G401 (cell line): ENCODE measurements around the gene DACT3. TPM values are rescaled to one million over a fixed set of nuclear protein-coding genes. Genes with fewer than 3 reads are reported as not detected.
A peak's percentile ranks its signal among the peaks of the same experiment; 100 is the strongest.

Experiments used
- DNase-seq: peaks from one replicate; pipeline ENCODE4 v3.0.0-alpha.2; 2015; ENCODE audit warnings: low spot score
- in situ Hi-C: cut with HindIII; loops from 2 replicates; pipeline ENCODE4 v1.10.0; 2016; ENCODE audit warnings: low sequenced_read_pairs, mixed read lengths
- total RNA-seq: library from RNA; depleted of rRNA; stranded (reverse); fragments of >200 nt; shearing (Covaris generic); gene quantifications from 2 replicates; pipeline ENCODE4 v1.2.3, GENCODE V29; 2014

The DACT3 gene
- total RNA-seq, 1 experiment from 2014 or later: 12.0 TPM

DNA sequence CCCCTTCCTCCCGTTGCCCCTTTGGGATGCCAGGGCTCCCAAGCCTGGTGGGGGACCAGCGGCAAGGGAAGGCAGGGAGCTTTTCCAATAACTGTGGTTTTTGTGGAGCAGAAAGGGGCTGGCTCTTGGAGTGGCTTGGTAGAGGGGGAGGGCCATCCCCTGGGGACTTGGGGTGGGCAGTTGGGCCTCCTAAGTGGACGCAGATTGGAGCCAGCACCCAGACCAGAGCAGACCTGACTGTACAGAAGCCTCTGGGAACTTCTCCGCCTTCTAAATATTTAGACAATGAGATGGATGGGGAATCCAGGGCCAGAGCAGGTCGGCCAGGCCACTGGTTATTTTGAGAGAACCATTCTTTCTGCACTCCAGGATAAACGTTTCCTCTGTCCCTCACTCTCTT lies 40.3 kb downstream of the DACT3 start:
- DNase-seq: no peak
- in situ Hi-C loops: no loop called here

- DNase-seq: no peak
- in situ Hi-C loops: no loop called here
These were observed 40.7 kb downstream of the DACT3 start for GRCh38 chr19:46620267-46620666.

DNA sequence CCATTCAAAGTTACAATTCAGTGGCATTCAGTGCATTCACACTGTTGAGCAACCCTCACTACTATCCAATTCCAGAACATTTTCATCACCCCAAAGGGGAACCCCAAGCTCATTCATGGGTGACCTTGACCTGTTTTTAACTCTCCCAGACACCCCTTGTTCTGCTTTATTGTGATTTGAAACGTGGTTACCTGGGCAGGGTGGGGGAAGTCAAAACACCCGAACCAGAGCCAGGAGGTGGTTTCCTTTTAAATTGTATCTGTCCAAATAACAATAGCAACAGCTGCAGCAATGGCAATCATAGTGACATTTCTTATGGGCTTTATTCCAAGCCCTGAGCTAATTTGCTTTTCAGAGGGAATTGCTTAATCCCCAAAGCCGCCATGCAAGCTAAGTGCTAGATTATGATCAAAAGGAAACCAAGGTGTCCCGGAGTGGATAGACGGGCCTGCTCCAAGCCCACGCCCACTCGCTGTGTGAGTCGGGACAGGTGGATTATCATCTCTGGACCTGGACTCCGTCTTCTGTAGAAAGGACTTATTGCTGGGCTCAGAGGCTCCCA lies 42.2 kb downstream of the DACT3 start:
- in situ Hi-C loops: no loop called here
- DNase-seq: no peak

GRCh38 chr19:46617601-46618000 lies 43.4 kb downstream of the DACT3 start:
- in situ Hi-C loops: no loop called here
- DNase-seq: no peak

DNA sequence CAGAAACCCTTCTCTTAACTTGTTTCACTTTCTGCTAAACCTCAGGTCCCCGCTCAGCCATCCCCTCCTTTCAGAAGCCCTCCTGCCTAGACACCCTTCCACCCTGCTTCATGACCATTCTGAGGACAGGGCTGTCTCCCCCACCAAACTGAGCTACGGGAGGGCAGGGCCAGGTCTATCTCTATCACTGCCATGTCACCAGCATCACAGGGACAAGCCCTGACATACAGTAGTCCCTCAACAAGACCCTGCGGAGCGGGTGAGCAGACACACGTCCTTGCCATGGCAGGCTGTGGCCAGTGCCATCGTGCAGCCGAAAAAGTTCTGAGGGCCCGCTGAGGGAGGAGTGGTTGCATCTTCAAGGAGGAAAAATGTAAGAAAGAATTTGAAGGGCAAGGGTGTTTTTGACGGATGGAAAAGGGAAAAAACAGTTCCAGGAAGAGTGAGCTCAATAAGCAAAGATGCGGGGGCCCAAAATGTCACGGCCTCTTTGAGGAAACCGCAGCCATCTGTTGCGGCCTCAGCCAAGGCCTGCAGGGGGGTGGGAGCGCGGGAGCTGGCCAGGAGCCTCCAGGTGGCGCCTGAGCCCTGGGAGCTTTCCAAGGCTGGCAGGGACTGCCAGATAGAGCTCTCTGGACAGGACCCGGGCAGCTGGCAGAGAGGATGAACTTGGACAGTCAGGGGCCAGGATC lies 44.2 kb downstream of the DACT3 start:
- peak; percentile 75 for DNase-seq
- in situ Hi-C loops: no loop called here

GRCh38 chr19:46615966-46616365 lies 45.0 kb downstream of the DACT3 start:
- in situ Hi-C loops: no loop called here
- DNase-seq: no peak

GRCh38 chr19:46614114-46614722 lies 46.8 kb downstream of the DACT3 start:
- in situ Hi-C loops: no loop called here
- peak; percentile 83 for DNase-seq

- no peak for DNase-seq
- in situ Hi-C loops: no loop called here
These were observed 47.5 kb downstream of the DACT3 start for GRCh38 chr19:46613525-46613924.

DNA sequence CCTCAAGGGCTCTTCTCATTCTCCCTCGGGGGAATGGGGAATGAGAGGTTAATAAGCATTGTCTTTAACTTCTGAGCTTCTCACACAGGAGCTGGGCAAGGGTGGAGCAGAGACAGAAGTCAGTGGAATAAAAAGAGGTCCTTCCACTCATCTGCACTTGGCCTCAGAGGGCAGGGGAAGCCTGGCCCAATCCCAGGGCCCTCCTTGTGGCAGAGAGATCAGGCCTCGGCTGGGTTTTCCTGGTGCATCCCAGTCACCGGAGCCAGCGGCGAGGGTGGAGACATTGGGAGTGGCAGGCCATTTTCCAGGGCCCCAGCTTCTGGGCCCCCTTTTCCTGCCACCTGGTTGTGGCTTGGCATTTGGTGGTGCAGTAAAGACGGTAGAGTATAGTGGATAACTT lies 49.2 kb downstream of the DACT3 start:
- in situ Hi-C loops: no loop called here
- no peak for DNase-seq

DNA sequence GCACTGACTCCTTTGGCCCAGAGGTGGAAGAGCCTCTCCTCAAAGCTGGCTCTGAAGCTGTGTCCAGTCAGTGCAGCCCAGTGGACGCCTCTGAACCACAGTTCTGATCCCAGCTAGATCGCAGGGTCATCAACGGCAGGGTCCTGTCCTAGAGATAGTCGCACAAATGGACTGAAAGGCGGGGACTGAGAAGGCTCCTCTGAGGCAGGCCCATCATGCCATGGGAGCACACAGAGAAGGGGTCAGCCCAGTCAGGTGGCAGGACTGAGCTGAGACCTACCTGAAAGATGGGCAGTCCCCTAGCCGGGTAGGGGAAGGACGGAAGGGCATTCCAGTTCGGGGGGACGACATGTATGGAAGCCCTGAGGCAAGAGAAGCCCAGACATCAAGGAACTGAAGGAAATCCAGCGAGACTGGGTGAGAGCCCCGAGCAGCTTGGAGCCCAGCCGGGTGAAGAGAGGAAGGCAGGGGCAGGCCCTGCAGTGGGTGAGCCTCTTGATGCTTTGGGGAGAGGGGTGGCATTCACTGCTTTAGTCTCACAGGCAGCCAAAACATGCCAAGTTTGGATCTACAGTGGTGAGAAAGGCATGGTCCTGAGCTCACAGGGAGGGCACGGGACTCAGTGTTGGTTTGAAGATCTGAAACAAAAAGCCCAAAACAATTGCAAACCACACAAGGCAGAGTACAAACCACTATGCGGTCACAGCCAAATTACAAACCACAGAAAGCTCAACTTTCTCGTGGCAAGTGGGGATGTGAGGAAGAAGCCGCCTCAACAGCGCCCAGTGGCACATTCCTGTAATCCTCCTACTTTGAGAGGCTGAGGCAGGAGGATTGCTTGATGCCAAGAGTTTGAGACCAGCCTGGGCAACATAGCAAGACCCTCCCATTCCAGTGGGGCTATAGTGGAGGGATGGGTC lies 49.9 kb downstream of the DACT3 start:
- in situ Hi-C loops: no loop called here
- DNase-seq: no peak

DNA sequence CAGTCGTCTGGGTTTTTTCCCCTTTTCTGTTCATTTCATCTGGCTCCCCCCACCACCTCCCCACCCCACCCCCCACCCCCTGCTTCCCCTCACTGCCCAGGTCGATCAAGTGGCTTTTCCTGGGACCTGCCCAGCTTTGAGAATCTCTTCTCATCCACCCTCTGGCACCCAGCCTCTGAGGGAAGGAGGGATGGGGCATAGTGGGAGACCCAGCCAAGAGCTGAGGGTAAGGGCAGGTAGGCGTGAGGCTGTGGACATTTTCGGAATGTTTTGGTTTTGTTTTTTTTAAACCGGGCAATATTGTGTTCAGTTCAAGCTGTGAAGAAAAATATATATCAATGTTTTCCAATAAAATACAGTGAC lies 50.6 kb downstream of the DACT3 start:
- in situ Hi-C loops: no loop called here
- no peak for DNase-seq

DNA sequence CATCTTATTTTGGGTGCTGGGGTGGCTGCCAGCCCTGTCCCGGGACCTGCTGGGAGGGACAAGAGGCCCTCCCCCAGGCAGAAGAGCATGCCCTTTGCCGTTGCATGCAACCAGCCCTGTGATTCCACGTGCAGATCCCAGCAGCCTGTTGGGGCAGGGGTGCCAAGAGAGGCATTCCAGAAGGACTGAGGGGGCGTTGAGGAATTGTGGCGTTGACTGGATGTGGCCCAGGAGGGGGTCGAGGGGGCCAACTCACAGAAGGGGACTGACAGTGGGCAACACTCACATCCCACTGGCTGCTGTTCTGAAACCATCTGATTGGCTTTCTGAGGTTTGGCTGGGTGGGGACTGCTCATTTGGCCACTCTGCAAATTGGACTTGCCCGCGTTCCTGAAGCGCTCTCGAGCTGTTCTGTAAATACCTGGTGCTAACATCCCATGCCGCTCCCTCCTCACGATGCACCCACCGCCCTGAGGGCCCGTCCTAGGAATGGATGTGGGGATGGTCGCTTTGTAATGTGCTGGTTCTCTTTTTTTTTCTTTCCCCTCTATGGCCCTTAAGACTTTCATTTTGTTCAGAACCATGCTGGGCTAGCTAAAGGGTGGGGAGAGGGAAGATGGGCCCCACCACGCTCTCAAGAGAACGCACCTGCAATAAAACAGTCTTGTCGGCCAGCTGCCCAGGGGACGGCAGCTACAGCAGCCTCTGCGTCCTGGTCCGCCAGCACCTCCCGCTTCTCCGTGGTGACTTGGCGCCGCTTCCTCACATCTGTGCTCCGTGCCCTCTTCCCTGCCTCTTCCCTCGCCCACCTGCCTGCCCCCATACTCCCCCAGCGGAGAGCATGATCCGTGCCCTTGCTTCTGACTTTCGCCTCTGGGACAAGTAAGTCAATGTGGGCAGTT lies 51.2 kb downstream of the DACT3 start:
- in situ Hi-C loops: no loop called here
- DNase-seq: no peak

- in situ Hi-C loops: no loop called here
- DNase-seq: no peak
These were observed 52.2 kb downstream of the DACT3 start for GRCh38 chr19:46608581-46609345.

DNA sequence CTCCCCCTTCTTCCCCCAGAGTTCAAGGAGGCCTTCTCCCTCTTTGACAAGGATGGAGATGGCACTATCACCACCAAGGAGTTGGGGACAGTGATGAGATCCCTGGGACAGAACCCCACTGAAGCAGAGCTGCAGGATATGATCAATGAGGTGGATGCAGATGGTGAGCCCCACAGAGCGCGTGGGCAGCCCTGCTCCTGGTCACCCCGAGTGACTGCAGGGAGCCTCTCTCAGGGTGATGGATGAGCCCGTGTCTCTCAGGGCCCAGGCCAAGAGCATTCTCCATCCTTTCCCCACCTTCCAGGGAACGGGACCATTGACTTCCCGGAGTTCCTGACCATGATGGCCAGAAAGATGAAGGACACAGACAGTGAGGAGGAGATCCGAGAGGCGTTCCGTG lies 52.8 kb downstream of the DACT3 start:
- DNase-seq: no peak
- in situ Hi-C loops: no loop called here

DNA sequence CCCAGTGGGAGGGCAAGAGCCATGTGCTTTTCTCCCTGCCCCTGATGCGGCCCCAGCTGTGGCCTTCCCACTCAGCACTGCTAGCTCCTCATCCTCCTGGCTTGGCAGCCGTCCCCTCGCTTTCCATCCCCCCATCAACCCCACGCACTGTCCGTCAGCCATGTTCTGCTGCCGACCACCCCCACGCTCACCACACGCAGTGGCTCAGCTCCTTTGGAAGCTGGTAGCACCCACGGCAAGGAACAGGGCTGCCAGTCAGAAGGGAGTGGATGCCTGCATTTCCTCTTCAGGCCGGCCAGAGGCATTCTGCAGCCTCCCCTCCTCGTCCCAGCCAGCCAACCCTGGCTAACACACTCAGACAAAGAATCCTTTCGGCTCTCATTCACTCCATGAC lies 53.5 kb downstream of the DACT3 start:
- DNase-seq: no peak
- in situ Hi-C loops: no loop called here

- in situ Hi-C loops: no loop called here
These were observed 54.1 kb downstream of the DACT3 start for GRCh38 chr19:46606681-46607447.

GRCh38 chr19:46606019-46606418 lies 55.0 kb downstream of the DACT3 start:
- DNase-seq: no peak
- in situ Hi-C loops: no loop called here

More at GRCh38 chr19:46606681-46607447, 54.1 kb downstream of the DACT3 start:
- DNase-seq: no peak
